ENCODE data around the gene GUCY2C.
A peak's percentile ranks its signal among the peaks of the same experiment; 100 is the strongest.

GUCY2C gene

GRCh38 chr12:14577344-14577743 is 119.1 kb downstream of the GUCY2C start:
- peak overlapping the region; percentile 62 for H3K4me2 ChIP-seq (ENCODE audit: low read length)
- no peaks in the 10 kb centered on the region for H3K79me2 ChIP-seq (ENCODE audit: control insufficient read depth, low read length)
- H3K4me1 ChIP-seq (ENCODE audit: control insufficient read depth, low read length): peaks cover 46% of the 10 kb centered on the region
- peak overlapping the region; percentile 79 for H3K27ac ChIP-seq (ENCODE audit: low read depth, low read length)
- no peaks in the 10 kb centered on the region for H3K36me3 ChIP-seq (ENCODE audit: control insufficient read depth, low read length)
- peak overlapping the region; percentile 49 for H3K4me3 ChIP-seq (ENCODE audit: low read length)
- no peaks in the 10 kb centered on the region for H3K27me3 ChIP-seq (ENCODE audit: control insufficient read depth, low read length)
- no peaks in the 10 kb centered on the region for H3K9me3 ChIP-seq (ENCODE audit: control insufficient read depth, insufficient read depth, low read length)
- H4K20me1 ChIP-seq (ENCODE audit: control insufficient read depth, insufficient read depth, low read depth, low read length): no peaks in the 10 kb centered on the region
- H3F3A ChIP-seq (ENCODE audit: control insufficient read depth, insufficient read depth): peaks cover 20% of the 10 kb centered on the region
- H3K9me2 ChIP-seq (replicated peaks; ENCODE audit: control insufficient read depth, low read length): no peaks in the 10 kb centered on the region
- no peak for TF ChIP-seq CTCF (IDR thresholded peaks at IDR 0.05; ENCODE audit: low read depth, low read length, poor library complexity, severe bottlenecking)
- no peak for TF ChIP-seq EZH2phosphoT487 (IDR thresholded peaks at IDR 0.05; ENCODE audit: borderline replicate concordance, low read length)

GRCh38 chr12:14576896-14577295 is 119.5 kb downstream of the GUCY2C start:
- Histone ChIP-seq H3K27me3 (ENCODE audit: control insufficient read depth, low read length) (no peaks in the 10 kb centered on the region), H4K20me1 (ENCODE audit: control insufficient read depth, insufficient read depth, low read depth, low read length) (no peaks in the 10 kb centered on the region), H3K4me2 (ENCODE audit: low read length) (peak overlapping the region; percentile 62), H3K36me3 (ENCODE audit: control insufficient read depth, low read length) (no peaks in the 10 kb centered on the region), H3K4me3 (ENCODE audit: low read length) (peak overlapping the region; percentile 49), H3K79me2 (ENCODE audit: control insufficient read depth, low read length) (no peaks in the 10 kb centered on the region), H3F3A (ENCODE audit: control insufficient read depth, insufficient read depth) (peaks cover 20% of the 10 kb centered on the region), H3K9me3 (ENCODE audit: control insufficient read depth, insufficient read depth, low read length) (no peaks in the 10 kb centered on the region), H3K9me2 (replicated peaks; ENCODE audit: control insufficient read depth, low read length) (no peaks in the 10 kb centered on the region), H3K4me1 (ENCODE audit: control insufficient read depth, low read length) (peaks cover 46% of the 10 kb centered on the region), H3K27ac (ENCODE audit: low read depth, low read length) (peak overlapping the region; percentile 79)
- no peak for TF ChIP-seq CTCF (IDR thresholded peaks at IDR 0.05; ENCODE audit: low read depth, low read length, poor library complexity, severe bottlenecking)
- no peak for TF ChIP-seq EZH2phosphoT487 (IDR thresholded peaks at IDR 0.05; ENCODE audit: borderline replicate concordance, low read length)

GRCh38 chr12:14575585-14575984 is 120.8 kb downstream of the GUCY2C start:
- no peaks in the 10 kb centered on the region for H3K36me3 ChIP-seq (ENCODE audit: control insufficient read depth, low read length)
- peak overlapping the region; percentile 79 for H3K27ac ChIP-seq (ENCODE audit: low read depth, low read length)
- peaks cover 20% of the 10 kb centered on the region for H3F3A ChIP-seq (ENCODE audit: control insufficient read depth, insufficient read depth)
- peak overlapping the region; percentile 62 for H3K4me2 ChIP-seq (ENCODE audit: low read length)
- no peak for TF ChIP-seq CTCF (IDR thresholded peaks at IDR 0.05; ENCODE audit: low read depth, low read length, poor library complexity, severe bottlenecking)
- no peak for TF ChIP-seq EZH2phosphoT487 (IDR thresholded peaks at IDR 0.05; ENCODE audit: borderline replicate concordance, low read length)
- H3K4me3 ChIP-seq (ENCODE audit: low read length): peak overlapping the region; percentile 49; the same call in 1 of the 2 replicates
- no peaks in the 10 kb centered on the region for H4K20me1 ChIP-seq (ENCODE audit: control insufficient read depth, insufficient read depth, low read depth, low read length)
- H3K79me2 ChIP-seq (ENCODE audit: control insufficient read depth, low read length): no peaks in the 10 kb centered on the region
- peaks cover 46% of the 10 kb centered on the region for H3K4me1 ChIP-seq (ENCODE audit: control insufficient read depth, low read length)
- no peaks in the 10 kb centered on the region for H3K27me3 ChIP-seq (ENCODE audit: control insufficient read depth, low read length)
- H3K9me2 ChIP-seq (replicated peaks; ENCODE audit: control insufficient read depth, low read length): no peaks in the 10 kb centered on the region
- H3K9me3 ChIP-seq (ENCODE audit: control insufficient read depth, insufficient read depth, low read length): no peaks in the 10 kb centered on the region
